Activated CD4-positive, alpha-beta T cell treated with anti-CD3 and anti-CD28 coated beads, Interleukin-2, amount 50 U/mL, for 1 hour (primary cell): ENCODE measurements around the gene NFATC1.

ENCODE experiments used
- DNase-seq: peaks from one replicate; pipeline ENCODE4 v3.0.0-alpha.2; 2020

NFATC1 gene

GRCh38 chr18:79395761-79396404, at the start of gene NFATC1:
Gene NFATC1, plus strand, starts transcription at chr18:79395930. Its CDS starts 295 bp downstream, at chr18:79396225.
- DNase-seq, result peak; percentile 87

- DNase-seq, result no peak
Measured at GRCh38 chr18:79345981-79346380, 49.7 kb upstream of the NFATC1 start.

- DNase-seq, result no peak
Measured at GRCh38 chr18:79348066-79348465, 47.7 kb upstream of the NFATC1 start.

- no peak for DNase-seq
Measured at GRCh38 chr18:79352432-79352831, 43.3 kb upstream of the NFATC1 start.

GRCh38 chr18:79353267-79353666, 42.5 kb upstream of the NFATC1 start:
- DNase-seq, result no peak

GRCh38 chr18:79354350-79354749, 41.4 kb upstream of the NFATC1 start:
- DNase-seq, result no peak

- DNase-seq, result no peak
Measured at GRCh38 chr18:79355433-79356335, 40.0 kb upstream of the NFATC1 start.

- DNase-seq, result no peak
Measured at GRCh38 chr18:79356435-79356834, 39.3 kb upstream of the NFATC1 start.

GRCh38 chr18:79360933-79361332, 34.8 kb upstream of the NFATC1 start:
- no peak for DNase-seq

- no peak for DNase-seq
Measured at GRCh38 chr18:79361766-79362522, 33.8 kb upstream of the NFATC1 start.

GRCh38 chr18:79365701-79366100, 30.0 kb upstream of the NFATC1 start:
- DNase-seq, result no peak

GRCh38 chr18:79366177-79367094, 29.3 kb upstream of the NFATC1 start:
- DNase-seq, result no peak

- no peak for DNase-seq
Measured at GRCh38 chr18:79367480-79367879, 28.2 kb upstream of the NFATC1 start.

- no peak for DNase-seq
Measured at GRCh38 chr18:79367989-79368388, 27.7 kb upstream of the NFATC1 start.

GRCh38 chr18:79368681-79369080, 27.0 kb upstream of the NFATC1 start:
- no peak for DNase-seq

- no peak for DNase-seq
Measured at GRCh38 chr18:79371561-79372121, 24.1 kb upstream of the NFATC1 start.

GRCh38 chr18:79372461-79372860, 23.3 kb upstream of the NFATC1 start:
- DNase-seq, result no peak

- no peak for DNase-seq
Measured at GRCh38 chr18:79372991-79373390, 22.7 kb upstream of the NFATC1 start.

GRCh38 chr18:79373736-79374135, 22.0 kb upstream of the NFATC1 start:
- DNase-seq, result no peak

GRCh38 chr18:79374408-79375171, 21.1 kb upstream of the NFATC1 start:
- DNase-seq, result no peak
